ENCODE results near the gene RIMOC1.

The RIMOC1 gene

GRCh38 chr5:41869724-41870626 is 34.2 kb upstream of the RIMOC1 start, which contains the start of gene OXCT1:
OXCT1 (minus strand) TSS chr5:41870425; CDS start chr5:41870358, 67 bp downstream.
- peak within 1 kb of the TSS; percentile 85 for H3K4me3 ChIP-seq (ENCODE audit: low read depth, low read length)
- peak; percentile 58 for DNase-seq (ENCODE audit: low read depth)
- TF ChIP-seq CTCF (IDR thresholded peaks at IDR 0.05; ENCODE audit: control insufficient read depth, extremely low read depth, insufficient read depth): no peak

GRCh38 chr5:41870627-41871048 is 33.5 kb upstream of the RIMOC1 start:
- H3K4me3 ChIP-seq (ENCODE audit: low read depth, low read length): peak overlapping the region; percentile 85
- no peak for DNase-seq (ENCODE audit: low read depth)
- no peak for TF ChIP-seq CTCF (IDR thresholded peaks at IDR 0.05; ENCODE audit: control insufficient read depth, extremely low read depth, insufficient read depth)

DNA sequence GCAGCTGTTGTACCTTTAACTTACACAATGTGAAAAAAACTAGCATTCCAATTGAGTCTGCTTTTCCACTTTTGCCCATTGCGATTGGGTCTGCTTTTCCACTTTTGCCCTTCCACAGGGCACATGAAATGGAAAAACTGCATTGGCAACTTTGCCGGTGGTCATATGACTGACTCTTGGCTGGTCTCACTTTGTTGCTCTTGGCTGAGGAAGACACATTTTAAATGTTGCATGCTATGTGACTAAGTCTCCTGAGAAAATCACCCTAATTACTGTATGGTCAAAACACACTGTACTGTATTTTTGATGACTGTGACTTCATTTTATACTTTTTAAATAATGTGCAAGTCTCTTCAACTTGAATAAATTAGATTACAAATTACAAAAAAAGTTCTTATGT is 32.3 kb upstream of the RIMOC1 start:
- no peak overlapping the region for H3K4me3 ChIP-seq (ENCODE audit: low read depth, low read length)
- TF ChIP-seq CTCF (IDR thresholded peaks at IDR 0.05; ENCODE audit: control insufficient read depth, extremely low read depth, insufficient read depth): no peak
- DNase-seq (ENCODE audit: low read depth): peak; percentile 54

- no peak overlapping the region for H3K4me3 ChIP-seq (ENCODE audit: low read depth, low read length)
- DNase-seq (ENCODE audit: low read depth): no peak
- no peak for TF ChIP-seq CTCF (IDR thresholded peaks at IDR 0.05; ENCODE audit: control insufficient read depth, extremely low read depth, insufficient read depth)
Observed at GRCh38 chr5:41874512-41875060, 29.6 kb upstream of the RIMOC1 start.

- TF ChIP-seq CTCF (IDR thresholded peaks at IDR 0.05; ENCODE audit: control insufficient read depth, extremely low read depth, insufficient read depth): no peak
- H3K4me3 ChIP-seq (ENCODE audit: low read depth, low read length): no peak overlapping the region
- DNase-seq (ENCODE audit: low read depth): no peak
Observed at GRCh38 chr5:41875121-41875520, 29.0 kb upstream of the RIMOC1 start.

- no peak overlapping the region for H3K4me3 ChIP-seq (ENCODE audit: low read depth, low read length)
- TF ChIP-seq CTCF (IDR thresholded peaks at IDR 0.05; ENCODE audit: control insufficient read depth, extremely low read depth, insufficient read depth): no peak
- no peak for DNase-seq (ENCODE audit: low read depth)
Observed at GRCh38 chr5:41876678-41877077, 27.5 kb upstream of the RIMOC1 start.

Data from LNCaP clone FGC (cell line).